HL-60/S4 treated with phorbol 12-myristate 13-acetate at 8.2 ng/mL for 4 days and 3 days (cell line): ENCODE data around the gene IL2RA.
"Not testable (repeated sequence)": the region's sequence is repeated elsewhere in the genome, so short reads cannot be mapped to it uniquely, and the experiment has no call there.

ENCODE experiments used
- in situ Hi-C: fragments of 300-500 bp; cut with MboI; formaldehyde crosslinking; loops from 2 replicates; pipeline ENCODE4 v1.15.0; 2022; ENCODE audit warnings: low sequenced_read_pairs

The IL2RA gene

GRCh38 chr10:6044060-6044459 is 18.1 kb downstream of the IL2RA start:
- in situ Hi-C loops, result no loop called here

- in situ Hi-C loops, result not testable (repeated sequence)
These were observed 18.8 kb downstream of the IL2RA start for GRCh38 chr10:6043377-6043776.

- in situ Hi-C loops, result no loop called here
These were observed 22.0 kb downstream of the IL2RA start for GRCh38 chr10:6040205-6040604.

GRCh38 chr10:6039711-6040110 is 22.5 kb downstream of the IL2RA start:
- in situ Hi-C loops, result no loop called here

GRCh38 chr10:6038071-6038631 is 24.0 kb downstream of the IL2RA start:
- in situ Hi-C loops, result no loop called here

- in situ Hi-C loops, result no loop called here
These were observed 24.7 kb downstream of the IL2RA start for GRCh38 chr10:6037422-6037821.

- in situ Hi-C loops, result no loop called here
These were observed 25.3 kb downstream of the IL2RA start for GRCh38 chr10:6036861-6037321.

- in situ Hi-C loops, result no loop called here
These were observed 26.1 kb downstream of the IL2RA start for GRCh38 chr10:6035931-6036575.

- in situ Hi-C loops, result no loop called here
These were observed 26.9 kb downstream of the IL2RA start for GRCh38 chr10:6035101-6035834.

GRCh38 chr10:6034371-6034770 is 27.8 kb downstream of the IL2RA start:
- in situ Hi-C loops, result no loop called here

- in situ Hi-C loops, result no loop called here
These were observed 28.2 kb downstream of the IL2RA start for GRCh38 chr10:6033954-6034353.

GRCh38 chr10:6030940-6031339 is 31.2 kb downstream of the IL2RA start:
- in situ Hi-C loops, result no loop called here

GRCh38 chr10:6030217-6030616 is 31.9 kb downstream of the IL2RA start:
- in situ Hi-C loops, result no loop called here

- in situ Hi-C loops, result no loop called here
These were observed 34.2 kb downstream of the IL2RA start for GRCh38 chr10:6027929-6028328.

- in situ Hi-C loops, result no loop called here
These were observed 36.4 kb downstream of the IL2RA start for GRCh38 chr10:6025683-6026255.

- in situ Hi-C loops, result no loop called here
These were observed 37.9 kb downstream of the IL2RA start for GRCh38 chr10:6024334-6024682.

- in situ Hi-C loops, result no loop called here
These were observed 38.4 kb downstream of the IL2RA start for GRCh38 chr10:6023661-6024333.

GRCh38 chr10:6022660-6023059 is 39.5 kb downstream of the IL2RA start:
- in situ Hi-C loops, result no loop called here

GRCh38 chr10:6020826-6021225 is 41.3 kb downstream of the IL2RA start:
- in situ Hi-C loops, result no loop called here

- in situ Hi-C loops, result no loop called here
These were observed 42.4 kb downstream of the IL2RA start for GRCh38 chr10:6019796-6020195.

- in situ Hi-C loops, result no loop called here
These were observed 43.0 kb downstream of the IL2RA start for GRCh38 chr10:6019010-6019782.
